HUES6 (cell line): ENCODE data around the gene RPS5.
A peak's percentile ranks its signal among the peaks of the same experiment; 100 is the strongest.

Source experiments
- H3K27ac ChIP-seq: 2 replicates; pipeline ENCODE4 v1.7.0; 2013; ENCODE audit warnings: low read depth, mild to moderate bottlenecking, low read length, inconsistent platforms
- H3K27me3 ChIP-seq: 2 replicates; pipeline ENCODE4 v1.6.1; 2013; ENCODE audit warnings: low read length; ENCODE audit not compliant: control insufficient read depth, insufficient read depth
- H3K36me3 ChIP-seq: 2 replicates; pipeline ENCODE4 v1.6.1; 2013; ENCODE audit warnings: low read length; ENCODE audit not compliant: control insufficient read depth, insufficient read depth
- H3K4me1 ChIP-seq: 2 replicates; pipeline ENCODE4 v1.6.1; 2013; ENCODE audit warnings: low read length; ENCODE audit not compliant: control insufficient read depth, insufficient read depth
- H3K4me3 ChIP-seq: 2 replicates; pipeline ENCODE4 v1.5.1; 2013; ENCODE audit warnings: low read depth, low read length
- H3K9ac ChIP-seq: one replicate; pipeline ENCODE4 v1.6.1; 2013; ENCODE audit warnings: mild to moderate bottlenecking, low read length
- H3K9me3 ChIP-seq: 2 replicates; pipeline ENCODE4 v1.6.1; 2013; ENCODE audit warnings: low read depth, low read length; ENCODE audit not compliant: control insufficient read depth, insufficient read depth

The RPS5 gene

GRCh38 chr19:58351558-58351878 is 35.6 kb upstream of the RPS5 start:
- Histone ChIP-seq H3K27me3 (peaks cover 7% of the 10 kb centered on the region; the same call in 1 of the 2 replicates), H3K27ac (no peak overlapping the region), H3K4me1 (no peaks in the 10 kb centered on the region), H3K9ac (no peak overlapping the region), H3K9me3 (no peaks in the 10 kb centered on the region), H3K36me3 (no peaks in the 10 kb centered on the region; the same call in 1 of the 2 replicates), H3K4me3 (no peak overlapping the region)

- Histone ChIP-seq H3K9me3 (no peaks in the 10 kb centered on the region), H3K4me3 (no peak overlapping the region), H3K9ac (no peak overlapping the region), H3K27ac (no peak overlapping the region), H3K27me3 (peaks cover under 1% of the 10 kb centered on the region; the same call in 1 of the 2 replicates), H3K4me1 (no peaks in the 10 kb centered on the region), H3K36me3 (no peaks in the 10 kb centered on the region; the same call in 1 of the 2 replicates)
Observed at GRCh38 chr19:58351990-58352755, 34.9 kb upstream of the RPS5 start.

- Histone ChIP-seq H3K36me3 (no peaks in the 10 kb centered on the region; the same call in 1 of the 2 replicates), H3K4me1 (peaks cover 7% of the 10 kb centered on the region), H3K9ac (no peak within 1 kb of the TSS), H3K4me3 (no peak within 1 kb of the TSS), H3K9me3 (no peaks in the 10 kb centered on the region), H3K27me3 (no peaks in the 10 kb centered on the region; the same call in 1 of the 2 replicates), H3K27ac (no peak within 1 kb of the TSS)
Observed at GRCh38 chr19:58352760-58353671, 34.1 kb upstream of the RPS5 start, which contains the start of gene A1BG. A1BG (minus strand) TSS chr19:58353492; CDS start chr19:58353437, 55 bp downstream.

DNA sequence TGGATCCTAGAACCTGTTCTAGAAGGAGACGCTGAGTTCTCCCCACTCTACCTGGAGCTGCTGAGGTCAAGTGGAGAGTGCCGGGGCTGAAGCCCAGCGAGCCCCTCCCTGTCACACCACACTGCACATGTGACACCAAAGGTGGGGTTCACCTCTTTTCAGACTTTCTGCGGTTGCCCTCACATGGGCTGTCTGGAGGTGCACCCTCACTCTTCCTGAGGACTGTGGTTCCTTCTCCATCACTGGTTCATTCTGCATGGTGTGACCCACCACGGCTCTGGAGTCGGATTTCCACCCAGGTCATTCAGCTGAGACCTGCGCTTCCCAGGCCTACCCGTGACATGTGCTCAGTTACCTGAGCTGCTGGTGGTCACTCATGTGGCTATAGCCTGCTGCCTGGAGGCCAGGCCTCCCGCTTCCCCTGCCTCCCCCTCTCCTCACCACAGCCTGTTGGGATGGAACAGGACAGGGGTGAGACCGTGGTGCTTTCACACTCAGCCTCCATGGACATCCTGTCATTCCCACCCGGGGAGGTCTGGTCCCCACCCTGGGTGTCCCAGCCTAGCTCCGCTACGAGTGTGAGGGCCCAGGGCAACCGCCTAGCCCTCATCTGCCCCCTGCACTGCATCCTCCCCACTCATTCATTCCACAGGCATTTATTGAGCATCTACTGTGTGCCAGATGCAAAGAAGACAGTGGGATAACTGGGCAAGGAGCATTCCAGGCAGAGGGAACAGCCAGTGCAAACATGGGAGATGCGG is 33.2 kb upstream of the RPS5 start:
- Histone ChIP-seq H3K4me3 (no peak overlapping the region), H3K9ac (no peak overlapping the region), H3K36me3 (no peaks in the 10 kb centered on the region; the same call in 1 of the 2 replicates), H3K27me3 (no peaks in the 10 kb centered on the region; the same call in 1 of the 2 replicates), H3K4me1 (peaks cover 8% of the 10 kb centered on the region), H3K9me3 (no peaks in the 10 kb centered on the region), H3K27ac (no peak overlapping the region)

- H3K36me3 ChIP-seq, result no peaks in the 10 kb centered on the region; the same call in 1 of the 2 replicates
- H3K4me3 ChIP-seq, result no peak overlapping the region
- H3K9me3 ChIP-seq, result no peaks in the 10 kb centered on the region
- H3K9ac ChIP-seq, result no peak overlapping the region
- no peak overlapping the region for H3K27ac ChIP-seq
- H3K4me1 ChIP-seq, result peaks cover 8% of the 10 kb centered on the region
- H3K27me3 ChIP-seq, result no peaks in the 10 kb centered on the region; the same call in 1 of the 2 replicates
Observed at GRCh38 chr19:58354478-58355030, 32.5 kb upstream of the RPS5 start.

DNA sequence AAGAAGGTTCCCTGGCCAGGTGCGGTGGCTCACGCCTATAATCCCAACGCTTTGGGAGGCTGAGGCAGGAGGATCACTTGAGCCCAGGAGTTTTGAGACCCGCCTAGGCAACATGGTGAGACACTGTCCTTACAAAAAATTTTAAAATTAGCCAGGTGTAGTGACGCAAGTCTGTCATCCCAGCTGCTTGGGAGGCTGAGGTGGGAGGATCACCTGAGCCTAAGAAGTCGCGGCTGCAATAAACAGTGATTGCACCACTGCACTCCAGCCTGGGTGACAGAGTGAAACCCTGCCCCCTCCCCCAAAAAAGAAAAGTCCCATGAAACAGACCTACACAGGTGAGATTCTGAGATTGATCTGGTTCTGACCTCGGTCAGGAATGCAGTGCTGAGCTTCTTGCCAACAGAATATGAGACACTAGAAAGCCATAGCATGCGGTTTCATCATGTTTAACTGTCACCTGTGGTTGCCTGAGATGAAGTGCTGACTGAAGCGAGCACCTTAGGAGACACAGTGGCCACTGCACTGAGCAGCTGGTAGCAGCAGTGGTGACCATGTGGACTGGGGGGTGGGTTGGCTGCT is 31.8 kb upstream of the RPS5 start:
- Histone ChIP-seq H3K9me3 (no peaks in the 10 kb centered on the region), H3K36me3 (no peaks in the 10 kb centered on the region; the same call in 1 of the 2 replicates), H3K4me3 (no peak overlapping the region), H3K4me1 (peaks cover 8% of the 10 kb centered on the region), H3K27ac (no peak overlapping the region), H3K9ac (no peak overlapping the region), H3K27me3 (no peaks in the 10 kb centered on the region; the same call in 1 of the 2 replicates)

DNA sequence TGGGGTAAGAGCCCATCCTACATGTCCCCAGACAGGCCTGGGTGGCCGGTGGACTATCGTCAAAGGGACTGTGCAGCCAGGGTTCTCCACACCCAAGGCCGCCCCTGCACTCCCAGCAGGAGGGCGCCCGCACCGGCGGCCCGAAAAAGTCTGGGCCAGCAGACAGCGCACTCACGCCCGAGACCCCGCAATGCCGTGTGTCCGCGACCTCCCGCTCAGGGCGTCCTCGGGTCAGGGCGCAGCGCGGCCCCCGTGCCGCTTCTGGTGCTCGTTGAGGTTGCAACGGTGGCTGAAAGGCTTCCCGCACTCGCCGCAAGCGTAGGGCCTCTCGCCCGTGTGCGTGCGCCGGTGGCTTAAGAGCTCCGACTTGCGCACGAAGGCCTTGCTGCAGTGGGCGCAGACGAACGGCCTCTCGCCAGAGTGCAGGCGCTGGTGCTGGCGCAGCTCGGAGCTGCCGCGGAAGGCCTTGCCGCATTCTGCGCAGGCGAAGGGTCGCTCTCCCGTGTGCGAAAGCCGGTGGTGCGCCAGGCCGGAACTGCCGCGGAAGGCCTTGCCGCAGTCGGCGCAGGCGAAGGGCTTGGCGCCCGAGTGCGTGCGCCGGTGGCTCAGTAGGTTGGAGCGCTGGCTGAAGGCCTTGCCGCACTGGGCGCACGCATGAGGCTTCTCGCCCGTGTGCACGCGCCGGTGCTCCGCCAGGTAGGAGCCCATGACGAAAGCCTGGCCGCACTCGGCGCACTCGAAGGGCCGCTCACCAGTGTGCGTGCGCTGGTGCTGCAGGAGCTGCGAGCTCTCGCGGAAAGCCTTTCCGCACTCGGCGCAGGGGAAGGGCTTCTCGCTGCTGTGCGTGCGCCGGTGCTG is 30.9 kb upstream of the RPS5 start:
- Histone ChIP-seq H3K27ac (no peak overlapping the region), H3K4me3 (peak overlapping the region; percentile 10; the same call in 1 of the 2 replicates), H3K9me3 (no peaks in the 10 kb centered on the region), H3K27me3 (no peaks in the 10 kb centered on the region; the same call in 1 of the 2 replicates), H3K36me3 (no peaks in the 10 kb centered on the region; the same call in 1 of the 2 replicates), H3K9ac (no peak overlapping the region), H3K4me1 (peaks cover 8% of the 10 kb centered on the region)

DNA sequence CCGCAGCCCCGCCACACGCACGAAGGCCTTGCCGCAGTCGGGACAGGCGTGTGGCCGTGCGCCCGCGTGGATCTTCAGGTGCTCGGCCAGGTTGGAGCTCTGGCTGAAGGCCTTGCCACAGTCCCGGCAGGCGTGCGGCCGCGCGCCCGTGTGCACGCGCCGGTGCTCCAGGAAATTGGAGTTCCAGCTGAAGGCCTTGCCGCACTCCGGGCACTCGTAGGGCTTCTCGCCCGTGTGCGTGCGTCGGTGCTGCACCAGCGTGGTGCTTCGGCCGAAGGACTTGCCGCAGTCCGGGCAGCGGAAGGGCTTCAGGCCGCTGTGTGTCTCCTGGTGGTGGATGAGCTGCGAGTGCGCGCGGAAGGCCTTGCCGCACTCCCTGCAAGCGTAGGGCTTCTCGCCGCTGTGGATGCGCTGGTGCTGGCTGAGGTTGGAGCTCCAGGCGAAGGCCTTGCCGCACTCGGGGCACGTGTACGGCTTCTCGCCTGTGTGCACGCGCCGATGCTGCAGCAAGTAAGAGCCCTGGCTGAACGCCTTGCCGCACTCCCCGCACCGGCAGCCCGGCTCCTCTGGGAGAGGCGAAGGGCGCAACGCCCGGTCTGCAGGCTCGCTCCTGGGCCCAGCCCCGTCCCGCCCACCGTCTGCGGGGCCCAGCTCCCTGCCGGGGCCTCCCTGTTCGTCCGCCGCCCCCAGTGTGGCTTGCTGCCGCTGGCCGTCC is 30.1 kb upstream of the RPS5 start:
- H3K27me3 ChIP-seq, result no peaks in the 10 kb centered on the region; the same call in 1 of the 2 replicates
- H3K9ac ChIP-seq, result no peak overlapping the region
- no peaks in the 10 kb centered on the region for H3K9me3 ChIP-seq
- H3K27ac ChIP-seq, result no peak overlapping the region
- H3K4me3 ChIP-seq, result peak overlapping the region; percentile 10; the same call in 1 of the 2 replicates
- no peaks in the 10 kb centered on the region for H3K36me3 ChIP-seq
- H3K4me1 ChIP-seq, result peaks cover 8% of the 10 kb centered on the region

DNA sequence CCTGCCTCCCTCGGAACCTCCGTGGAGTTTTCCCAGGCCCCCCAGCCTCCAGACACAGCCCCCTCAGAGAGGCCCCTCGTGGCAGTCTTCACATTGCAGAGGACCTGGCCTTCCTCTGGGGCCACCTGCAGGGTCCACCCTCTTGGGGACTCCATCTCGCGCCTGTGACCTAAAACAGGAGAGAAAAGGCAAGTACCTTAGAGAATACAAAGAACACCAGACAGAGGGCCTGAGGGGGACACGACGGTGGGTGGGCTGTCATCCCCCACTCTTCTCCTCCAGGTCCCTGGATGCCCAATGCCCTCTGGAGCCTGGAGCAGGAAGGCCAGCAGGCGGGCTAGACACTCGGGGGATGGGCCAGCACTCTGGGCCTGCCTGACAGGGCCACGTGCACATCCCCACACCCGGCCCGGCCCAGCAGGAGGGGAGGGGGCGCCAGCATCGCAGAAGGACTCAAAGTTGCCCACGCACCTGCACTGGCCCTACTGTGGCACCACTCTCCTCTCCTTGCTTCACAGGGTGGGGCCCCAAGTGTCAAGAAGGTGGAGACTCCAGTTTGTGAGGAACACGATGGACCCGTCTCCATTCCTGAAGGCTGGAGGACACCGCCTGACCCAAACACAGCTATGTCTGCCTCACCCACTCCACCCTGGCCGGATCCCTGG is 29.5 kb upstream of the RPS5 start:
- H3K9me3 ChIP-seq, result no peaks in the 10 kb centered on the region
- no peak overlapping the region for H3K9ac ChIP-seq
- no peak overlapping the region for H3K4me3 ChIP-seq
- H3K27ac ChIP-seq, result no peak overlapping the region
- H3K36me3 ChIP-seq, result no peaks in the 10 kb centered on the region
- H3K4me1 ChIP-seq, result peaks cover 8% of the 10 kb centered on the region
- no peaks in the 10 kb centered on the region; the same call in 1 of the 2 replicates for H3K27me3 ChIP-seq
